ENCODE results near the gene PRRX2.

PRRX2 gene

GRCh38 chr9:129682381-129682780 lies 16.9 kb downstream of the PRRX2 start:
- FAIRE-seq = no peak

DNA sequence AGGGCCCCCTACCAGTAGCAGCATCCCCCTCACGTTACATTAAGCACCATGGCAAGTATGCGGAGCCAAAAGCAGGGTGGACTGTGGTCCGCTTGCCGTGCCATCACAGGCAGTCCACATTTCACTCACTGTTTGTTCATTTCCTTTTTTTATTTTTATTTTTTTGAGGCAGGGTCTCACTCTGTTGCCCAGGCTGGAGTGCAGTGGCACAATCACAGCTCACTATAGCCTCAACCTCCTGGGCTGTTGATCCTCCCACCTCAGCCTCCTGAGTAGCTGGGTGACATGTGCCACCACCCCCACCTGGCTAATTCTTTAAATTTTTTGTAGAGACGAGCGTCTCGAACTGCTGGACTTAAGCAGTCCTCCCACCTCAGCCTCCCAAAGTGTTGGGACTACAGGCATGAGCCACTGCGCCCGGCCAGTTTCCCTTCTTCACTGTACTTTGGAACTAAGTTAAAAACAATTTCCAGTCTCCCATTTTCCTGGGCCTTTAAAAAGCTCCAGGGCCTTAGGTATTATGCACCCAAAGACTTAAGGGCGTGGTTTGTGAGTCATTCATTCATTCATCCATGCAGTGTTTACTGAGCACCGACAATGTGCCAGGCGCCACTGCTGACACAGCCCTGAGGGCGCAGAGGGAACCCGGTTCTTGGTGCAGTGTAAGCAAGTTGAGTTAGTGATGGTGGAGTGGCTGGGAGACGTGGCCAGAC lies 19.9 kb downstream of the PRRX2 start:
- FAIRE-seq = no peak

DNA sequence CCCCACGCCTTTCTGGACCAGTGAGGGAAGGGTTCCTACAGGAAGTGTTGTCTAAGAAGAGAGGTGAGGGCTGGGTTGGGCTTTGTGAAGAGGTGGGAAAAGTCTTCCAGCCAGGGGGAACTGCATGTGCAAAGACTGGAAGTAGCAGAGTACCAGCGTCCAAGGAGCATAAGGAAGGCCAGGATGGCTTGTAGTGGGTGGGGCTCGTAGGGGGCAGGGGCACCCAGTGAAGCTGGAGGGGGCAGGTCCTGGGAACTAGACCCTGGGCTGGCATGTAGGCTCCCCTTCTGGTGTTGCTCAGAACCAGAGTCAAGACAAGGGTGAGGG lies 20.4 kb downstream of the PRRX2 start:
- no peak for FAIRE-seq

DNA sequence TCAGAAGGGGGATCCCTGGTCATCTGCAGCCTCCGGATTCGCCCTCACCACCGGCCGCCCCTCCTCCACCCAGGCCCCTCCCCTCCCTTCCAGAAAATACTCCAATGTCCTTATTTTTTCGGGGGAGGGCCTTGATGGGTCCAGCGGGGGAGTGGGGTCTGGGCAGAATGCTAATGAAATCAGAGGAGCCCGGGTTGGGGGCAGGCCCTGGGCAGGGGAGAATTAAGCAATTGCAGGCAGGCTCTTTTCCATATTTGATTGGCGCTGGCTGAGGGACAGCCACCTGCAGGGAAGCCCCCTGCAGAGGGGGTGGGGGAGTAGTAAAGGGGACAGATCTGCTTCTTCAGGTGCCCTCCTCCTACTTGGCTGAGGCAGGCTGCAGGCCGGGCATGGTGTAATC lies 21.3 kb downstream of the PRRX2 start:
- no peak for FAIRE-seq

DNA sequence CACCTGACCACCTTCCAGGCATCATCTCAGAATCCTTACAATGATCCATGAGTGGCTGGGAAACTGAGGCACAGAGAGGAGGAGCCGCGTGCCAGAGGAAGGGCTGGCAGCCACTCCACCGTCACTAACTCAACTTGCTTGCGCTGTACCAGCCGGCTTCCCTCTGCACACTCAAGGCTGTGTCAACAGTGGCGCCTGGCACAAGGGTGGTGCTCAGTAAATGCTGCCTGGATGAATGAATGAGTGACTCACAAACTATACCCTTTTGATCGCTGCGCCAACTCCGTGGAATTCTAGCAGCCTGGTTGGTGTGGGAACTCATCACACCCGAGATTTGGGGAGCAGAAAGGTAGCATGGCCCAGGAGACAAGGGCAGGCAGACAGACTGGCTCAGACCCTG lies 21.9 kb downstream of the PRRX2 start:
- FAIRE-seq = no peak

DNA sequence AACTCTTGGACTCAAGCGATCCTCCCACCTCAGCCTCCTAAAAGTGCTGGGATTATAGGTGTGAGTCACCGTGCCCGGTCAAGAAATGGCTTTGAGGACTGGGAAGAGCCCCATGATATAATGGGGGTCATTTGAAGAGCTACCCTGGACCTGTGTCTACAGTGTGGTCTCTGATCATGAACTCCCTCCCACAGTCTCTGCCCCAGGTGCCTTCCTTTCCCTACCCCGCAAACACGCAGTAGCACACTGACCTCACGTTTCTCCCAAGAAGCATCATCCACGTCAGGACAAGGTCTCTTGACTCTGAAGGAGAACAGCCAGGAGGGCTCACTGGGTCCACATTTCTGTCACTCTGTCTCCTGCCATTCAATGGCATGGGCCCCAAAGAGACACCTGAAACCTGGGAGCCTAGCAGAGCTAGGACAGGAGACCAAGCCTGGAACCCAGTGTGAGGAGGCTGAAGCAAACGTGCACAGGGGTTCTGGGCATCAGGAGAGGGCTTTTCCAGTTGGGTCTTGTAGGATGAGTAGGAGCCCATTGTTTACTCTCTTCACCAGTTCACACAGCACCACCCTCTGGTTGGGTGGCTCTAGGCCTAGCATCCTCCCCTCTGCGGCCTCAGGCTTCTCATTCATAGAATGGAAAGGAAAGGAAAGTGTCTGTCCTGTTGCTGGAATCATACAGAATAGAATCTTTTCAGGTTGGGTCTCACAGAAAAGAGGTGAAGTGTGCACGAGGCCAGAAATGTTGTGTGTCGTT lies 23.0 kb downstream of the PRRX2 start:
- FAIRE-seq = no peak

- FAIRE-seq = no peak
Measured at GRCh38 chr9:129692534-129692933, 27.1 kb downstream of the PRRX2 start.

DNA sequence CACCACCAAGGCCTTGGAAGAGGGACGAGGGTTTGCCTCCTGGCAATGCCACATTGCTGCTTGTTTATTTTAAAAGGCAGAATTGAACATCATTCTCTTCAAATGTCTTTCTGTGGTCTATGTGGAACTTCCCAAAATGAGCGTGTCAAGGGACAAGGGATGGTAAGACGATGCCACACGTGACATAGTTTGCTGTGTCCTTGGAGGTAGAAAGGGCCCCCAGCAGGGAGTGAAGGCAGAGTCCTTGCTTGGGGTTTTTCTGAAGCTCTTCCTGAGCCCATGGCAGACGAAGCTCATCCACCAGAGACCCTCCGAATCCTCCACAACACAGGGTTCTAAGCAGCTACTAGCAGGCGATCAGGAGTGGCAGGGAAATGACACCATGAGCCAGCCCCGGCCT lies 28.3 kb downstream of the PRRX2 start:
- no peak for FAIRE-seq

DNA sequence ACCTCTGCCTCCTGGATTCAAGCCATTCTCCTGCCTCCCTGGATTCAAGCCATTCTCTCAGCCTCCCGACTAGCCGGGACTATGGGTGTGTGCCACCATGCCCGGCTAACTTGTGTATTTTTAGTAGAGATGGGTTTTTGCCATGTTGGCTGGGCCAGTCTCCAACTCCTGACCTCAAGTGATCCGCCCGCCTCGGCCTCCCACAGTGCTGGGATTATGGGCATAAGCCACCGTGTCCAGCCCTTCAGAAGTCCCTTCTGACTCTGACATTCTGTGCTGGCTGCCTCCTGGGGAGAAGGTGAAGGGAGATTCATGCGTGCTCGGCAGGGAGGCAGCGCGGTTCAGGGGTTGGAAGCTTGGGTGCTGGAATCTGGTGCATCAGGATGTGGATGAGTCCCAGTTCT lies 28.8 kb downstream of the PRRX2 start:
- no peak for FAIRE-seq

DNA sequence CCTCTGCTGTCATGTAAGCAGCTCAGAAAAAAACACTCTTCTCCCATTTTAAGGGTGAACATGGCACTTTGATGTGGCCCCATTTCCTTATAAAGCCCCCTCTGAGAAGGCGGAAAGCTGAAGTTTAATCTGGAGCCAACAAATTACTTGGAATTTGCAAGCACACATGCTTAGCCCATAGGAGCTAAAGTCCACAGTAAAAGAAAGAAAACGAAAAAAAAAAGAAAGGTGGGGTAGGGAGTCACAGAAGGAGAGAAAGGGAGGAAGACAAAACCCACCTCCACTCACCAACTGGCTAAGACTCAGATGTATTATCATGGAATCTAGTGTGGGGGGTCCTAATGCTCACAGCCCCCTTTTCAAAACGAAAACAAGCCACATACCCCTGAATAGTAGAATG lies 30.4 kb downstream of the PRRX2 start:
- no peak for FAIRE-seq

DNA sequence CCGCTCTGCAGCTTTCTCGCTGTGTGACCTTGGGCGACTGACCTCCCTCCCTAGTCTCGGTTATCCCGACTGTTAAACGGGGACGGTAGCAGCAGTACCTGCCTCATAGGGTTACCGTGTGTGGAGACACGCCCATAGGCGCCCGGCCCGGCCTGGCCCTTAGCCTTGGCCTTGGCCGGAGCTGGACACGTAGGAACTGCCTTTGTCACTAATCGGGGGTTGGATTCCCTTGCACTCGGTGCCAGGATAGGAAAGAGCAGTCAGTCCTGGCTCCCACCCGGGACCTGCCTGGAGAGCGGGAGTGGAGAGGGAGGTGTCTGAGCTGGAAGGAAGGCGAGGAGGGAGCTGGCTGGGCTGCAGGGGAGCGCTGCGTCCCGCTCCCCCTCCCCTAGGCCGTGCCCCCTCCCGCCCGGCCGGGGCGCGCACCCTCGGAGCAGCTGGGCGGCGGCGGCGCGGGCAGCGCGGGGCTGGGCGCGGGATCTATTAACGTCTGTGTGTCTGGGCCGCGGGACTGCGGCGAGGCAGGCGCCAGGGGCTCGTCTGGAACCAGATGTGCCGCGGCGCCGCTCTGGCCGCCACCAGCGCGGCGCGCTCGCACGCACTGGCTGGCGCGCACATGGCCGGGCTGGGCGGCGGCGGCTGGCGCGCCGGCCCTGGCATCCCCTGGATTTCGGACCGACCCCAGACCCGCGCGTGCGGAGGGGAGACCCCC lies 31.7 kb downstream of the PRRX2 start:
- FAIRE-seq = no peak

GRCh38 chr9:129697656-129698253 lies 32.3 kb downstream of the PRRX2 start:
- no peak for FAIRE-seq

DNA sequence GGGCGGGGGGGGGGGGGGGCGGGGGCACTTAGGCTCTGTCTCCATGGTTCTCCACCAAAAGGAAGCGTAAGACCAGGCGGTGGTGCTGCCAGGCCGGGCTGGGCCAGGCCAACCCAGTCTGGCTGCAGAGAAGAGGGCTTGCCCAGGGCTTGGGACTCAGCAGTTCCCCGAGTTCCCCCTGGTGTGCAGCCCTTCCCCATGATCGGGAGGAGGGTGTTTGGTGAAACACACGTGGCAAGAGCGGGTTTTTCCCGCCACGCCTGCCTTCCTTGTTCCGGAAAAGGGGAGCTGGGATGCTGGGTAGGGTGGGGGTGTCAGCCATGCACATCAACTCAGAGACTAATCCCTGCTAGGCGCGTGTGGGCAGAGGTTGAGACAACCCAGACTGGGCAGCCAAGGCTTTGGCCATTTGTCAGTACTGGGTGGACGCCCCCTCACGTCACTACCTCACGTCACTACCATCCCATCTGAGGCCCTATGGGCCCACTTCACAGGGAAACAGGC lies 32.9 kb downstream of the PRRX2 start:
- FAIRE-seq = no peak

GRCh38 chr9:129701054-129701453 lies 35.6 kb downstream of the PRRX2 start:
- no peak for FAIRE-seq

DNA sequence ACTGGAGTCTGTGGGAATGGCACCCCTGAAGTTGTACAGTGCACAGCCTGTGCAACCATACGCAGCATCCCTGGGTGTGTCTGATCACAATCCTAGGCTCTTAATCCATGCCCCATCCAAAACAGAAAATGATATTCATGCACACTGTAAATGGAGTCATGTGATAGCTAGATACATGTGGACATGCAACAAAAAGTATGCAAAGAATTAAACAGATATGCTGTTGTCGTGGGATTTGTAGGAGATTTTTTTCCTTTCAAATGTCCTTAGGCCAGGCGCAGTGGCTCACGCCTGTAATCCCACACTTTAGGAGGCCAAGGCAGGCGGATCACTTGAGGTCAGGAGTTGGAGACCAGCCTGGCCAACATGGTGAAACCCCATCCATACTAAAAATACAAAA lies 36.1 kb downstream of the PRRX2 start:
- no peak for FAIRE-seq

DNA sequence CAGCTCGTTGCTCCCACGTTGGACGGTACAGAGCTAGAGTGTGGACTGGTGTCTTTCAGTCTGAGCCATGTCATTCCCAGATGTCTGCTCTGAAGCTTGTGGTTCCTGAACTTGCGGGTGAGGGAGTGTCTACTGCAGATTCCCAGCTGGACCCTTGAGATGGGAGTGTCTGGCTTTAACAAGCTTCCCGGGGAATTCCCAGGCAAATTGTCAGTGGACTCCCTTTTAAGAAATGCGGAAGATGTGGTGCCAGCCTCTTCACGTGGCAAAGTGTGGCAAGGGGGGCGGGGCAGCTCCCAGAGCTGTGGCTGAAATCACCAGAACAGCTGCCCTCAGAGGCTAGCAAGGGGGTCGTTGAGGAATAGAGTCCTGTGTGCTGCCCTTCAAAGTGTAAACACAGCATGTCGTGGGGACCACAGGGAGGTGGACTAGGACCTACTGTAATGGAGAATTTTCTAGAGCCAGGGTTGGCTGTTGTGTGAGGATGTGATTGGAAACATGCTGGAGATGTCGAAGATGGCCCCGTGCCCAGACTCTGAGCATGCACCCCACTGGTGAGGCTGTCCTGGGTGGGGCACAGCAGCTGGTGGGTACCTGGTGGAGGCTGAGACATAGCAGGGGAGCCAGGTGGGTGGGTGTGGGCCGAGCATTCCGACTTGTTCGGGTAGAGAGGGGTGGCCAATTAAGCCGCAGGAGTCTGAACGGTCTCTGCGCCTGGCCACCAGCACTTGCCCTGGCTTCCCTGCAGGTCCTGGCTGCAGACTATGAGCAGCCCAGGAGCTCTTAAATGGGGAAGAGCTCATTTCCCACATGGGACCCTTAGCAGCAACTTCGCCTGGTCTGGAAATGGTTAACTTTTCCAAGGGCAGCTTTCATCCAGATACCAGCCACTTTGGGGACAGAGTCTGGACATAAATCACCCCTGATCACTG lies 37.4 kb downstream of the PRRX2 start:
- FAIRE-seq = no peak

DNA sequence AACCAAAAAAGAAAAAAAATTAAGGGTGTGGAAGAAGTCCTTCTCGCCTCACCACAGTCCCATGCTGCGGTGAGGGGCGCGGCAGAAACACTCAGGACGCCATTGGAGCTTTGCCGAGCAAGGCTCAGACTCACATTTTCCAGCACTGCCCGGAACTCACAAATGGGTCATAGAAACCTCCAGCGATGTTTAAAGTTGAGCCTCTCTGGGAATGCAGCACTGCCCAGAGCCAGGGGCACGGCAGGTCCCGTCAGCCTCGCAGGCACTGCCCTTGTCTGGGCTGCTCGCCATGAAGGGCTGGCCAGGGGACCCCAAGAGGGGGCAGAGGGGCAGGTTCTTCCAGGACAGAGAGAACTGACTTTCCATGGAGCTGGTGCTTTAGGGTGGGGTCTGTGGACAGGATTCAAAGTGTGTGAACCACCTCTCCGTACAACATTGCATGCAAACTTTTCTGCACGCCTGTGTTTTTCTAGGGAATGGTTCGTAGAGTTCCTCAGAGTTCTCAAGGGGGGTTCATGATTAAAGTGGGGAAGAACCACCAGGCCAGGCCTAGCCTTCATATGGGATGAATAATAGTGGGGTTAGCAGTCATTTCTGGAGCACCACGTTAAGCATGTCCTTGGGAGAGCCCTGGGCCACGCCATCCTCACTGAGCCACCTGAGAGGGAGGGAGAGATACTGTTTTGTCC lies 38.4 kb downstream of the PRRX2 start:
- no peak for FAIRE-seq

GRCh38 chr9:129704807-129705206 lies 39.4 kb downstream of the PRRX2 start:
- no peak for FAIRE-seq

- no peak for FAIRE-seq
Measured at GRCh38 chr9:129708793-129709192, 43.3 kb downstream of the PRRX2 start.

GRCh38 chr9:129709438-129710168 lies 44.2 kb downstream of the PRRX2 start:
- no peak for FAIRE-seq

GRCh38 chr9:129710169-129710453 lies 44.7 kb downstream of the PRRX2 start:
- FAIRE-seq = no peak

Data from G401.6 (cell line).